NCI-H510A (cell line): ENCODE results near the gene TMEM220.

Source experiments
- DNase-seq: peaks from one replicate; lab custom pipeline; 2025; lab: John Stamatoyannopoulos, UW

The TMEM220 gene

DNA sequence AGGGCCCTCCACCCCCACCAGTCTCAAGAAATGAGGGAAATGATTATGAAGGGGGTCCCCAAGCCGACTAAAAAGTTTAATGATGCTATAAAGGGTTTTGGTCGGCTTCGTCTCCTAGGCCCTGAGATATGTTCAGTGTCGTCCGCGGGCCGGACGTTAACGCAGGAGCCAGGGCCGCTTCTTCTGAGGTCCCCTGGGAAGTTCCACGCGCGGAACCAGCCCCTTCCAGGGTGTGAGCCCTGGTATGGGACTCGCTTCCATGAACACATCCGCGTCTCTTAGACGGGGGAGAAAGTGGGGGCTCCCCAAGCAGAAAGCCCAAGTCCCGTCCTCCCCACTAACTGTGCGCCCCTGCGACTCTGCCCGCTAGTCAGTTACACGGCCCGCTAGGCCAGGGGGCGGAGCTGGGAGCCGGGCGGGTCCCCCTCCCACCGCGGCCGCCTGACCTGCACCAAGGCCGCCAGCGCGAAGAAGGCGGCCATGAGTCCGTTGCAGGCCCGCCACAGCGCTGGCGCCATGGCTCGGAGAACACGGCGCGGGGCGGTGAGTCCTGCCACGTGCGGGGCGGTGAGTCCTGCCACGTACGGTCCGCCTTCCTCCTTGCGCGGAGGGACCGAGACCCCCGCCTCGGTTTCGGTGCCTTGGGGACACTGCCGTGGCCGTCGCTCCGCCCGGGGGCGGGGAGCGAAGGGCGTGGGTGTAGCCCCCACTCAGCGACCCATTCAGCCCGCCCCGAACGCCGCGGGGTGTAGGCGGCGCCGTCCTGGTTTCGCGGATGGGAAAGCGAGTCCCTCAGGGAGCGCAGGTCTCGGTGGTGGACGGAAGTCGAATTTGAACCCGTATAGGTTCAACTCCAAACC, at the start of gene TMEM220:
Gene TMEM220 (minus strand): TSS at position 690 of the 860 bp plus-strand sequence. CDS start 172 bp downstream, at position 518.
- peak; percentile 13 for DNase-seq

DNA sequence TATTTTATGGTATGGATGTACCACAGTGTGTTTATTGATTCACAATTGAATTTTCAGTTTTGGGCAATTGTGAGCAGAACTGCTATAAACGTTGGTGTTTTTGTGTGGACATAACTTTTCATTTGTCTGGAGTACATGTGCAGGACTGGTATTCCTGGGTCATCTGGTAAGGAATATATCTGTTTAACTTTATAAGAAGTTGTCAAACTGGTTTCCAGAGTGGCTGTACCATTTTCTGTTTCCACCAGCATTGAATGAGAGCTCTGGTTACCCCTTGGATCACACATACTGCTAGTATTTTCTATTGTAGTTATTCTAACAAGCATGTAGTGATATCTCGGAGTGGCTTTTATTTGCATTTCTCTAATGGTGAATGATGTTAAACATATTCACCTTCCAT, 49.8 kb upstream of the TMEM220 start:
- DNase-seq = no peak

- DNase-seq = no peak
These were observed 48.1 kb upstream of the TMEM220 start for GRCh38 chr17:10777890-10778289.

DNA sequence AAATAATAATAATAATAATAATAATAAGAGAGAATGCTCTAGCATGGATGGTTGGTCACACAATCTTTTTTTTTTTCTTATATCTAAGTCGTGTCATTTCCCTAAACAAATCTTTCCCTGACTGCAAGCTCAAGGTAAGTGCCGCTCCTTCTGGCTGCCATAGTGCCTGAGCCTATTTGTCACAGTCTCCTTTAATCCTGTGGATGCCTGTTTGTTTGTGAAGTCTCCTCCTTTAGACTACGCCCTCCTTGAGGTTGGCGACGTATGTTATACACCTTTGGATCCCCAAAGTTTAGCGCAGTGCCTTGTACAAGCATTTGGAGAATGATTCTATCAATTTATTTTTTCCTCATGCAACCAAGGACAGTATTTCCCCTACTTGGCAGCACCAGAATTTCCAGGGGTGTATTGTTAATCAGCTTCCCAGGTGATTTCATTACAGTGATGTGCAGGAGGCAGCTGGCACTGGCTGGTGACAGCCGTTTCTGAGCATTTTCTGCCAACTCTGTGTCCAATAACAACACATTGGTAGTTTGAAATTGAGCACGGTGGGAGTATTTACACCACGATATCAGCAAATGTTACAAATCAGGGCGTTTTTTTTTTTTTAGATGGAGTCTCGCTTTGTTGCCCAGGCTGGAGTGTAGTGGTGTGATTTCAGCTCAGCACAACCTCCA, 47.4 kb upstream of the TMEM220 start:
- no peak for DNase-seq

DNA sequence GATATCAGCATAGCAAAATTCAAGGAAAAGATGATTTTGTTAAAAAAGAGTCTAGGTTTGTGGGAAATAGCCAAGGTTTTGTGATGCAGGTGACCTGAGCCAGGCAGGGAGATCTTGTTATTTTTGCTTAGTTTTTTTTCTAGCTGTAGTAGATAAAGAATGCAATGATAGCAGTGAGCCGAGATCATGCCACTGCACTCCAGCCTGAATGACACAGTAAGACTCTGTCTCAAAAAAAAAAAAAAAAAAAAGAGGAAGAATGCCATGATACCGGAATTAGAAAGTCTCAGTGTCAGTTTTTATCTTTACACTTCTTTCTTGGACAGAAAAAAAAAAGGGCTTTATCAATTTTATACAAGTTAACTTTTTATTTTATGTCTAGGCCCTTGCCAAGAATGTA, 46.6 kb upstream of the TMEM220 start:
- DNase-seq = no peak

DNA sequence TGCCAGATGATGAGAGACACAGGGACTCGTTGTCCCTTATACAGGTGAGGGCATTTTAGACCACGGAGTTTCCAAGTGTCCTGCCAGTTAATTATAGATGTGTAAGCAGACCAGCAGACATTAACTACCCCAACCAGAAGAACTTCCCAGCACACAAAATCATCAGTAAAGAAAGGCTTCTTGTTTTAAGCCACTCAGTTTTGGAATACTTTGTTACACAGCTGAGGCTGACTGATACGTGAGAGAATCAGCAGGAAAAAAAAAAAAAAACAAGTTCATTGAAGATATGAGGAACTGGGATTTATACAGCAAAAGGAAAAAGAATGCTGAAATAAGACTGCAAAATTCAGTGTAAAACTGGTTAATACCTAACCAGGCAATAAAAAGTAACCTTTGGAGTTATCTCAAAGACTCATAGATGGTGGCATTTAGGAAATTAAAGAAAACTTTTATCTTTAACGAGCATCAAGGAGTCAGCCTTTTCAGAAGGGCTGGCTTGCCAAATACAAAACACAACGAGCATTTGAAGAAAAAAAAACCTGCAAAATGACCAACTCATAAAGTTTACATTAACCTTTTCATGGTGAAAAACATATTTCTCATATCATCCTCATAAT, 46.0 kb upstream of the TMEM220 start:
- DNase-seq = no peak

DNA sequence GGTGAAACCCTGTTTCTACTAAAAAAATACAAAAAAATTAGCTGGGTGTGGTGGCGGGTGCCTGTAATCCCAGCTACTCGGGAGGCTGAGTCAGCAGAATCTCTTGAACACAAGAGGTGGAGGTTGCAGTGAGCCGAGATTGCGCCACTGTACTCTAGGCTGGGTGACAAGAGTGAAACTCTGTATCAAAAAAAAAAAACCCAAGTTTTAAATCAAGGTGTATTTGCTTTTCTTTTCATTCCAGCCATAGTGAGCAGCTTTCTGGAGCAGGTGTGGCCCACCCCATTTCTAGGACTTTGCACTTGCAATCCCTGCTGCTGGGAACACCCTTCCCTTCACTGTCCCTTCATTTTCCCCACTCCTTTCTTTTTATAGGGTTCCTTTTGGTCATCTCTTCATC, 45.2 kb upstream of the TMEM220 start:
- no peak for DNase-seq

- no peak for DNase-seq
These were observed 43.6 kb upstream of the TMEM220 start for GRCh38 chr17:10773391-10773790.

- no peak for DNase-seq
These were observed 42.9 kb upstream of the TMEM220 start for GRCh38 chr17:10772425-10773380.

- DNase-seq = no peak
These were observed 41.3 kb upstream of the TMEM220 start for GRCh38 chr17:10771148-10771547.

- DNase-seq = no peak
These were observed 40.0 kb upstream of the TMEM220 start for GRCh38 chr17:10769840-10770239.

- no peak for DNase-seq
These were observed 39.0 kb upstream of the TMEM220 start for GRCh38 chr17:10768750-10769251.

DNA sequence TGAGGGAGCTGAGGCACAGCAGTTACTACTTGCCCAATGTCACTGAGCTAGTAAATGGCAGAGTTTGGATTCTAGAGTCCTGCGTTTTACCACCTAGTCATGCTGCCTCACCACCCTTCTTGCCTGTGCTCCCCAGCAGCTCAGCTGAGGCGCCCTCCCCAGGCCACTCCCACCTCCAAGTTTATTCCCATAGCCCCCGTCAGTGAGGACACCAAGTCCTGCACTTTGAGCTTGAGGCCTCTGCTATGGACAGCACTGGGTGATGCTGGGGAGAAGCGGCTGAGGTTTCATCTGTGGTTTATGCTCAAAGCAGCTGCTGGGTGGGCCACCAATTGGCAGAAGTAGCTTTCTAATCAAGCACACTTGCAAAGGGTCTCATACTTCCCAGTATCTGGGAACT, 37.4 kb upstream of the TMEM220 start:
- no peak for DNase-seq

DNA sequence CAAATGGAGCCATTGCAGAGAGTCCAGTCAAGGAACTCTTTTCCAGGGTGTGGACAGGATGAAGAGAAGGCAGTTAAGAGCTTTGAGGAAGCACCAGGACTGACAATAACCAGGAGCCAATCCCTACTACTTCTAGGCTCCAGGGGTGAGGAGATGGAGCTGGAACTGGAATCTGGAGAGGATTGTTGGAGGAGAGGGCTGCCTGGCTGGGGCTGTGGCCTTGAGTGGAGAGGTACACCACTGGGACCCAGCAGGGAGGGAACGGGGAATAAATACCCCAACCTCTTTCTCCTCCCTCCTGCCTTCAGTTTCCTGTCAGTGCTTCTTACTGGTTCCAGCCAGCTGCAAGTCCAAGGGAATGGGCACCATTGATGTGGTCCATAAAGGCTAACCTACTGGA, 32.2 kb upstream of the TMEM220 start:
- no peak for DNase-seq

GRCh38 chr17:10761281-10761680, 31.5 kb upstream of the TMEM220 start:
- DNase-seq = no peak

DNA sequence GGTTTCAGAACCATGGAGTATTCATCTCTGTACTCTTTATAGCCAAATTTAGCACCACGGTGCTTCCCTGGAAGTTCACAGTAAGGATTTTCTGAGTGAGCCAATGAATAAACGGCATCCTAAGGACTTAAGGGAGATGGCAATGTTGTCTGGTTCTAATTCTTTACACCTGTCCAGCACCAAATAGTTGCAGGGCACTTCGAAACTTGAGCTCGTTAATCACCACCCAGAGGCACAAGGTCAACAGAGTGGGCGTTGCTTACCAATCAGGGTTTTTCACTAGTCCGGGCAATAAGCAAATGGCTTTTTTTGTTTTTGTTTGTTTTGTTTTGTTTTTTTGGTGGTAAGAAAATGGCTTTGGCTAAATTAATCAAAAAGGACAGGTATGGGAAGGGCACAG, 28.2 kb upstream of the TMEM220 start:
- no peak for DNase-seq

- no peak for DNase-seq
These were observed 27.8 kb upstream of the TMEM220 start for GRCh38 chr17:10757647-10758046.

GRCh38 chr17:10757067-10757466, 27.2 kb upstream of the TMEM220 start:
- DNase-seq = no peak

GRCh38 chr17:10756619-10757018, 26.8 kb upstream of the TMEM220 start:
- DNase-seq = no peak

- DNase-seq = no peak
These were observed 26.4 kb upstream of the TMEM220 start for GRCh38 chr17:10756185-10756584.

DNA sequence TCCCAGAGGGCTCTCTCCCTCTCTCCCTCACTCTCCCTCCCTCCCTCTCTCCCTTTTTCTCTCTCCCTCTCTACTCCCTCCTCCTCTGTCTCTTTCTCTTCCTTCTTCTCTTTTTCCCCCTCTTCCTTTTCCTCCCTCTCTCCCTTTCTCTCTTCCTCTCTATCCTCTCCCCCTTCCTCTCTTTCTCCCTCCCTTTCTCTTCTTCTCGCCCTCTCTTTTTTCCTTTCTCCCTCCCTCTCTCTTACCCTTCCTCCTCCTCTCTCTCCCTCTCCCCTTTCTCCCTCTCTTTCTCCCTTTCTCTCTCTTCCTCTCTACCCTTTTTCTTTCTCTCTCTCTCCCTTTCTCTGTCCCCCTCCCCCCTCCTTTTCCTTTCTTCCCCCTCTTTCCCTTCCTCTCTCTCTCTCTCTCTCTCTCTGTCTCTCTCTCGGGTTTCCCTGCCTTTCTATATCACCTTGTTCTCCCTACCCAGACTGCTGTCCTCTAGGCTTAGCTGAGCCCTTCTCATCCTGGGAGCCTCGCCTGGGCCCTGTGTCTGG, 25.8 kb upstream of the TMEM220 start:
- DNase-seq = no peak
